HG02678 (cell line): ENCODE results near the gene RAPGEF1.
"Not testable (repeated sequence)": the region's sequence is repeated elsewhere in the genome, so short reads cannot be mapped to it uniquely, and the experiment has no call there.

ENCODE experiments used
- ATAC-seq: cut with Tn5 transposase; IDR thresholded peaks from one replicate; pipeline ENCODE4 v1.9.1; 2021; ENCODE audit warnings: mild to moderate bottlenecking, moderate library complexity; ENCODE audit not compliant: unreplicated experiment

Gene RAPGEF1

DNA sequence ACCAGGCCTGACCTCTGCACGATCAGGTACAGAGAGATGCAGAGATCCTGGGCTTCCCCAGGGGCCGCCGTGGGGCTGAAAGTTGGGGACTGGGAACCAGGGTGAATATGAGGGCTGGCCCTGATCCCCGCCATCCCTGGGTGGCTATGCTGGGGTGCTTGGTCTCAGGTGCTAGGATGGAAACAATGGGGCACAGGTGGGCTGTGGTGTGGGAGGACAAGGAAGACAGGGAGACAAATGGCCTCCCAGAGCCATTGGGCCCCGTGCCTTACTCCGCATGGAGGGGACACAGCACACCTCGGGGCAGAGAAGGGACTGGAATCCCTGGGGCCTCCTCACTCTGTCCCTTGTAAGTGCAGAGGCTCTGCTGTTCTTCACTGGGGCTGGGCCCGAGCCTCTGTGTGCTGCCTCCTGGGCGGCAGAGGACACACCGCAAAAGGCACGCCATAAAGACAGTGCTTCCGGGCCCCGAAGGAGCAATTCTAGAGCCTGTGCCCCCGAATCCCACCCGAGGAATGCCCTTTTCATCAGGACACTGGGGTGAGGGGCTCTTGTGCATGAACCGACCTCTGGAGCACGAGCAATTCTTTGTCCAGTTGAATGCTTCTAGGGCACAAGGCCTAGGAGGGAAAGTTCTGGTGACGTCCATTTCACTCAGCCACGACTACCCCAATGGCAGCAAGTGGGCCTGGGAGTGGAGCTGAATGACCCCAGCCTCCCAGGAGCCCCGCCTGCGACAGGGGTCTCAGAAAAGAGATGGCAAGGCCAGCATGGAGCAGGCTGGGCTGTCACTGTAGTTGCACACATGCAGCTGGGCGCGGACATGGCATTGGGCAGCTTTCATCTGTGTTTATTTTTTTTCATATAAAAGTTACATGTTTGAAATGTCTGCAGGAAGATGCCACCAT lies 163.7 kb downstream of the RAPGEF1 start:
- ATAC-seq = no peak

DNA sequence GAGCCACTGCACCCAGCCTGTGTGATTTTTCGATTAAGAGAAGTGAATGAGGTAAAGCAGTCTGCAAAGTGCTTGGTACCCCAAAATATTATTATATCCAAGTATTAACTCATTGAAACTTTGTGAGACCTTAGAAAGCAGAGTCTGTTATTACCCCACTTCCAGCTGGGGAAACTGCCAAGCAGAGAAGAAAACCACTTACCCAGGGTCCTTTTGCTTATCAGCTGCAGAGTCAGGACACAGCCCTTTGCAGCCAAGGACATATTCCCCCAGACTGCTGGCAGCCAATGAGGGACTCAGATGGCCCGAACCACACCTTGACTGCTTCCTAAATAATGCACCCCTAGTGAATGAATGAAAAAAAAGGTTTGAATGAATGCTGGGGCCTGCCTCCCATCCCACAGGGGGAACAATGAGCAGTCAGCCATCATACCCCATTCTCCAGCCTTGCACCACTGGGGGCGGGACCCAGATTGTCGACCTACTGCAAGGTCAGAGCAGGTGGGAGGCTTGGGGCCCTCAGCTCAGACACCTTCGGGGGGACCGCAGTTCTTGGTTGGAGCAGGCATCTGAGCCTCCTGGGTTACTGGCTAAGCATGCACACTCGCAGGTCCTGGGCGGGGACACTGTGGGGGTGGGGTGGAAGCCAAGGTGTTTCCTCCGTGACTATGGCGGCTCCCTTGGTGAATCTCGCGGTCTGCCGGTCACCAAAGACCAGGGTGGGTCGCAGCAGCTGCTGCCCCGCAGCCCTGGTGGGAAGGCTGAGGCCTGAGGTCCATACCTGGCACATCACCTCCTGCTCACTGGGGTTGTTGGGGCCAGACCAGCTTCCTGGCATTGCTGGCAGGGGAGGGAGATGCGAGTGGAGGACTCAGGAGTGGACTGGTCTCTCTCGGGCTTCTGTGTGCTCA lies 164.9 kb downstream of the RAPGEF1 start:
- ATAC-seq = no peak

DNA sequence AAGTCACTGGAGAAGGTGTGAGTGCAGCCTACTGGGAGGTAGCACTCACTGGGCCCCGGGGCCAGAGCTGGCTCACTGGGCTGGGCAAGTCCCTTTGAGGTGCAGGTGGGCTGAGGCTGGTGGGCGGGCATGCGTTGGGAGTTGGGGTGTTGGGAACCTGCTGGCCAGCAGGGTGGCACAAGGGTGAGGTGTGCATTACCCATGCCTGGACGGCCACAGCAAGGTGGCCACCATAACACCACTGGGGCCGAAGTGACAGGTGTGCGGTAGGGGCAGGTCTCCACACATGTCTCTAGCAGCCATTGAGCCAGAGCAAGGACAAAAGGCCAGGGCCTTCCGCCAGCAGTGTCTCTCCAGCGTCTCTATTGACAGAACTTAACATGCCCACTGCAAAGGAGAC lies 172.0 kb downstream of the RAPGEF1 start:
- no peak for ATAC-seq

DNA sequence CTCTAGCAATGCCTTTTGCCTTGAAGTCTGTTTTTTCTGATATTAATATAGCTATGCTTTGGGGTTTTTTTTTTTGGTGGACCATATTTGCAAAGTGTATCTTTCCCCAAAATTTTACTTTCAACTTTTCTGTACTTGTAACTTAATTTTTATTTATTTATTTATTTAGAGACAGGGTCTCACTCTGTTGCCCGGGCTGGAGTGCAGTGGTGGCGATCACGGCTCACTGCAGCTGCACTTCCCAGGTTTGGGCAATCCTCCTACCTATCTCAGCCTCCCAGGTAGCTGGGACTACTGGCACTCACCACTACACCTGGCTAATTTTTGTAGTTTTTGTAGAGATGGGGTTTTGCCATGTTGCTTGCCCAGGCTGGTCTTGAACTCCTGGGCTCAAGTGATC lies 173.7 kb downstream of the RAPGEF1 start:
- no peak for ATAC-seq

DNA sequence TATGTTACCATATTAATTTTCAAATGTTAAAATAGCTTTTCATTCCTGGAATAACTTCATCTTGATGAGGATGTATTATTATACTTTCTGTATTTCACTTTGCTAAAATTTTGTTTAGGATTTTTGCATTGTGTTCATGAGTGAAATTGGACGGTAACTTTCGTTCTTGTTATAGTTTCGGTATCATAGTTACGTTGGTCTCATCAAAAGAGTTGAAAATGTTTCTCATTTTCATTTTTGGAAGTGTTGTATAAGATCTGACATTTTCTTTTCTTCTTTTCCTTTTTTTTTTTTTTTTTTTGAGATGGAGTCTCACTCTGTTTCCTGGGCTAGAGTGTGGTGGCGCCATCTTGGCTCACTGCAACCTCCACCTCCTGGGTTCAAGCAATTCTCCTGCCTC lies 174.5 kb downstream of the RAPGEF1 start:
- no peak for ATAC-seq

DNA sequence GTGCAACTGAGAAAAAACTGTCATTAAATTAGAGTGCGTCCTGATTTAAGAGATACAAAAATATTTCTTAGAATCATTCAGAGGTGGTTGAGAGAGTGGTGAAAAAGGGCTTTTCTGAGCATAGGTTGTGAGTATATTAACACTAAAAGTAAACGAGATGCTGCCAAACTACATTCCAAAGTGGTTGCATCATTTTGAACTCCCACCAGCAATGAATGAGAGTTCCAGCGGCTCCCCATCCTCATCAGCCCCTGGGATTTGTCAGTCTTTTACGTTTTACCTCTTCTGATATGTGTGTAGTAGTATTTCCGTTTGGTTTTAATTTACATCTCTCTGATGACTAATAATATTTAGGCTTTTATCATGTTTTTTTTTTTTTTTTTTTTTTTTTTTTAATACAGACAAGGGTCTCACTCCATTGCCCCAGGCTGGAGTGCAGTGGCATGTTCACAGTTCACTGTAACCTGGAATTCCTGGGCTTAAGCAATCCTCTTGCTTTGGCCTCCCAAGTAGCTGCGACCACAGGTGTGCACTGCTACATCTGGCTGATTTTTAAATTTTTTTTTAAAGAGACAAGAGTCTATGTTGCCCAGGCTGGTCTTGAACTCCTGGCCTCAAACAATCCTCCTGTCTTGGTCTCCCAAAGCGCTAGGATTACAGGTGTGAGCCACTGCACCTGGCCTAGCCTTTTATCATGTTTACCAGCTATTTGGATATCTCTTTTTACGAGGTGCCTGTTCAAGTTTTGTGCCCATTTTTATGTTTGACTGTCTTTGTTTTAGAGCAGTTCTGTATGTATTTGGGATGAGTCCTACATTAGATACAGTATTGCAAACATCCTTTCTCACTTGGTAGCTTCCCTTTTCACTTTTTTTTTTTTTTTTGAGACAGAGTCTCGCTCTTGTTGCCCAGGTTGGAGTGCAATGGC lies 177.6 kb downstream of the RAPGEF1 start:
- ATAC-seq = no peak

DNA sequence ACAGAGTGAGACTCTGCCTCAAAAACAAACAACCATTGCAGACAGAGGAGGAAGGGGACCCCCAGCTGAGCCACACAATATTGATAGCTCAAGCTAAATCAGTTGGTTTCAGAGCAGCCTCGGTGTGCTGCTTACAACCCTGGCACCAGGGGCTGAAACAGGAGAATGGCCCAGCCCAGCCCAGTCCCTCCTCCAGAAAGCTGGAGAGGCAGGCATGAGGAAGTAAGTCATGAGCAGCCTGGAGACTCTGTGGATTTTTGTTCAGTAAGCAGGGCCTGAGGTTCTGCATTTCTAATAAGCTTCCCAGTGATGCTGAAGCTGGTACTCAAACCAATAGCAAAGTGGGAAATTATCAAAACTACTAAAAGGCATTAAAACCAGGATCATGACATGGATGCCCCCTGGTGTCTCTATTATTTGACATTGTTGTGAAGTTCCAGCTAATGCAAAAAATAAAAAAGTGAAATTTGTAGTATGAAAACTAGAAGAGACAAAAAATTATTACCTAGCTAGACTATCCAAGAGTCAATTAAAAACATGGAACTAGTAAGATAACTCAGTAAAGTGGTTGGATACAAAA lies 180.4 kb downstream of the RAPGEF1 start:
- ATAC-seq = no peak

DNA sequence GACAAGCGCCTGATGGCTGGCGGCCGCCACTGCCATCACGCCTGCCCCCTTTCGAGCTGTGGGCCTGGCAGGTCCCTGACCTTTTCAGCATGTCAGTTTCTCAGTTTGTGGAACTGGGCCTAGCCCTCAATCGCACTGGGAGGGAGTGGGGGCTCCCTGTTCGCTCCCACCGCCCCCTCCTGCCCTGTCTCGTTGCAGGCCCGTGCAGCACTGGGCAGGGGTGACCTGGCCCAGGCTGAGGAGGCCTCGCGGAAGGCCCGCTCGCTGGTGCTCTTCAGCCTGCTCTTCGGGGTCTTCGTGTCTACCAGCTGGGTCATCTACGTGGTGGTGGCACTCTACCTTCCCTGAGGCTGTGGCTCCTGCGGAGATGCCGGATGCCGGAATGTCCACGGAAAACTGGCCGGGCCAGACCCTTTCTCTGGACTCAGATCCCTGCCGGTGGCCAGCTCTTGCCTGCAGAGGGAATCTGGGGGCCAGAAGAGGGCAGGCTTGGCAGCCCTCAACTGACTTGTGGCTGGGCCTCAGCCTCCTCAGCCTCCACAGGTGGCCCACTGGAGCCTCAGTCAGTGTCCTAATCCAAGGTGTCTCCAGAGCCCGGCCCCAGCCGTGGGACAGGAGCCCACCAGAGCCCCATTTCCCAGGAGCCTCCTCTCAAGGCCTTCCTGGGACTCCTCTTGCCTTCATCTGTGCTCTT lies 181.9 kb downstream of the RAPGEF1 start:
- no peak for ATAC-seq

DNA sequence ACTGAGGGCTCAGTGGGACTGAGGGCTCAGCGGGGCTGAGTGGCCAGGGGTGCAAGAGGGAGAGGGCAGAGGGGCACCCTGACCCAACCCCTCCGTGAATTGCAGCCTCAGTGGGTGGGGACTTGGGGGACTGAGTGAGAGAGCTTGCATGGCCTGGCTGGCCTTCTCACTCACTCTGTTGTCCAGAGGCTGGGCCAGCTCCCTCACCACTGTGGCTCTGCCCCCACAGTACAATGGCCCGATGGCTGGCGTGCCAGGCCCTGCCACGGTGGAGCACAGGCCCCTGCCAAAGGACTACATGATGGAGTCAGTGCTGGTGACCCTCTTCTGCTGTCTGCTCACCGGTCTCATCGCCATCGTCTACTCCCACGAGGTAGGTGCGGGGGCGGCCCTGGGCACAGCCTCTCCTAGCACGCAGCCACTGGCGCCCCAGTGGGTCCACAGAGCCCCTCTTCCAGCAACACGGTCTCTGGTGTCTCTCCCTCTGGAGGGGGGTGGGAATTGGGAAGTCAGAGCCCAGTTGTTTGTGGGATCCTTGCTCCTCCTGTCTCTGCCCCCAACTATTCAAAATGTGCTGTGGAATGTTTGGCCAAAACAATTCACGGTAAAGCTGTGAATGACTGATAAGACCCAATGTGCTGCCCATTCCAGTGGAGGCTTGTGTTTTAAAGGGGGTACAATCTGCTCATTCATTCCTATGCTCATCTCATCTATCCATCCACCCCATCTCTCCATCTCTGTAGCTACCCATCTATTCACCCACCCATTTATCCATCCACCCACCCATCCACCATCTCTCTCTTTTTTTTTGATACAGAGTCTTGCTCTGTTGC lies 183.8 kb downstream of the RAPGEF1 start:
- ATAC-seq = no peak

DNA sequence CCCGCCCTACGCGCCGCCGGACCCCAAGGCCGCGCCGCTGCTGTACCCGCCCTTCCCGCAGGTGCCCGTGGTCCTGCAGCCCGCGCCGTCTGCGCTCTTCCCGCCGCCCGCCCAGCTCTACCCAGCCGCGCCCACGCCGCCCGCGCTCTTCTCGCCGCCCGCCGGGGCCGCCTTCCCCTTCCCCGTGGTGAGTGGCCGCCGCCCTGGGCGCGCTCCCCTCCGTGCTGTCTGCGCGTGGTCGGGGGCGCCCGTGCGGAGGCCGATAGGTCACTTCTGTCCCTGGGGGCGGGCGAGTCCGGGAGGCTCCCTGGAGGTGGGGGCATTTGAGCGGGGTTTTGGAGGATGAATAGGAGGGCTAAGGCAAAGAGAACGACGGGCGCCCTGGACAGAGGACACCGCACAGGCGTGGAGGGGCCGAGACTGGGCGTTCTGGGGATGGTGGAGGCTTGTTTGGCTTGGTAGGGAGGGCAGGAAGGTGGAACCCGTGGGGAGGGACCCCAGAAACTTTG lies 185.0 kb downstream of the RAPGEF1 start:
- no peak for ATAC-seq

DNA sequence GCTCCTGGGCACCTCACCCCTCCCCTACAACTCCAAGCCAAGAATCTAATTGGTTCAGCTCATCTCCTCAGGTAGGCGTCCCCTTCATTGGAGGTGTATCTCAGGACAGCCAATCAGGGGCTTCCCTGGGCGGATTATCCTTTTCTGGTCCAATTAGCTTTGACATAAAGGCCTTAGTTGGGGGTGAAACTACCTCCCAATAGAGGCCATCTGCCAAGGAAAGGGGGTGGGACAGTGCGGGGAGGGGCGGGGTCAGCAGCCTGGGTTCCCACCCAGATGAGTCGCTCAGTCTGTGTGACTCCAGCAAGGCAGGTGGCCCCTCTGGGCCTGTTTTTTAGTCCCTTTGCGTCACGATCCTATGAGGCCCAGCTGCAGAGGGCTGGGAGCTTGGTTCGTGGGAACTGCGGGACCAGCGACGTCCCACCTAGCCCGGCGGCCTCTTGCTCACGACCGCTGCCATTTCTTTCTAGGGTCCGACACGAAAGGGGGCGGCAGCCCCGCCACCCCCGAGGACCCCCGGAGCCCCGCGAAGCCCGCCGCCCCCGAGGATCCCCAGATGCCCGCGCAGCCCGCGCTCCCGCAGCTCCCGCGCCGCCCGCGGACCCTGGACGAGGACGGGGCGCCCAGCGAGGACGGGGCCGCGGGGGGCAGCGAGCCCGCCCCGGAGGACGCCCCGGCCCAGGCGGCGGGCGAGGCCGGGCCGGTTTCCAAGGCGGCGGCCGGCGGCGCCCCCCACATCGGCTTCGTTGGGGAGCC lies 185.6 kb downstream of the RAPGEF1 start:
- ATAC-seq = no peak

DNA sequence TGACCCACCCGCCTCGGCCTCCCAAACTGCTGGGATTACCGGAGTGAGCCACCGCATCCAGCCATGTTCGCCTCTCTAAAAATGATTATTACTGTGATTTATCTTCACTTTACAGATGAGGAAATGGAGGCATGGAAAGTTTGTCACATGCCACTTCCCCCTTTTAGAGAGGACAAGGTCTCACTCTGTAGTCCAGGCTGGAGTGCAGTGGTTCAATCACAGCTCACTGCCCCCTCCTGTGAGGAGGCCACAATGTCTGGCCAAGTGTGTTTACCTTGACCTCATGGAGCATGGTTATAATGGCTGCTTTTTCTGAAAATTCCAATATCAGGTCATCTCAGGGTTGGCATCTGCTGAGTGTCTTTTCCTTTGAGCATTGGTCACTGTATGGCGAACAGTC lies 187.8 kb downstream of the RAPGEF1 start:
- no peak for ATAC-seq

DNA sequence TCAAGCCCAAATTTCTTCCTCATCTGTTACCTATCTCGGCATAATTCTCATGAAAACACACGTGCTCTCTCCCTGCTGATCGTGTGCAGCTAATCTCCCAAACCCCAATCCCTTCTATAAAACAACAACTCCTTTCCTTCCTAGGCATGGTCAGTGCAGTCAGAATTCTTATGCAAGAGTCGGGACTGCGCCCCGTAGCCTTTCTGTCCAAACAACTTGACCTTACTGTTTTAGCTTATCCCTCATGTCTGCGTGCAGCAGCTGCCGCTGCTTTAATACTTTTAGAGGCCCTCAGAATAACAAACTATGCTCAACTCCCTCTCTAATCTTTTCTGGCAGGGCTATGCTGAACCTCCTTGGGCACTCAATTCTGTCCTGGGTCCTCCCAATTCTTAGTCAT lies 189.4 kb downstream of the RAPGEF1 start:
- not testable (repeated sequence) for ATAC-seq

DNA sequence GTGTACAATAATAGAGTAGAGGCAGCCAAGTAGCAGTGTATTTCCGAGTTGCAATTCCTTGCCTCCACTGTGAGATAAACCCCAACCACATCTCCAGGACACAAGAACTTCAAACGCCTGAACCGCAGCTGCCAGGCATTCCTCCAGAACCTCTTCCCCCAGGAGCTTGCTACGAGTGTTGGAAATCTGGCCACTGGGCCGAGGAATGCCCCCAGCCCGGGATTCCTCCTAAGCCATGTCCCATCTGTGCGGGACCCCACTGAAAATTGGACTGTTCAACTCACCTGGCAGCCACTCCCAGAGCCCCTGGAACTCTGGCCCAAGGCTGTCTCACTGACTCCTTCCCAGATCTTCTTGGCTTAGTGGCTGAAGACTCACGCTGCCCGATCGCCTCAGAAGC lies 190.7 kb downstream of the RAPGEF1 start:
- not testable (repeated sequence) for ATAC-seq

DNA sequence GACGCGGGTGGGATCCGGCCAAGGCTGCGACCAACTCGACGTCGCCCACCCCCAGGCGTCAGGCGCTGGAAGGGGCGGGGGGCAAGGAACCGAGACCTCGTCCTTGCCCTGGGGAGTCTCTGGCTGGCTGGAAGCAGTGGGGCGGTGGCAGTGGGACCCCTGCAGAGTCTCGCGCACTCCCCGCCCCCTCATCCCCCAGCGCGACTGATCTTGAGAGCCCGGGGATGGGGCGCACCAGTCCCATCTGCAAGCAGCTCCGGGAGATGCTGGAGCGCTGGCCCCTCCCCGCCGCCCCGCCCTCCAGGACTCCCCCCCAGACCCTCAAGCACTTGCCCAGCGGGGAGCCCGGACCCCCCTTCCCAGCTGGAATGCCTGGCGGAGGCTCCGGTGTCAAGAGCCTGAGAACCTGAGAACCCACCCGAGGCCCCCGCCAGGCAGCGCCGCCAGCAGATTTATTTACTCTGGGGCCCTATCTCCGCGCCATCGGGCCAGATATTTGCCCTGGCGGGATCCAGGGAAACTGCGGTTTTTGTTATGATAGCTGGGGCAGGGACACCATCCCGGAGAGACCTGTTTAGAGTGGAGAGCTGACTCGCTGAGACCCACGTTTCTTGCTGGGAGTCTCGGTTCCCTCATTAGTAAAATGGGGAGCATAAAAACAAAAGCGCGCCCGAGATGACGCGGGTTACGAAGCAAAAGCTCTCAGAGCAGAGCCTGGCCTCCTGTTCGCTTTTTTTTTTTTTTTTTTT lies 193.4 kb downstream of the RAPGEF1 start:
- no peak for ATAC-seq

DNA sequence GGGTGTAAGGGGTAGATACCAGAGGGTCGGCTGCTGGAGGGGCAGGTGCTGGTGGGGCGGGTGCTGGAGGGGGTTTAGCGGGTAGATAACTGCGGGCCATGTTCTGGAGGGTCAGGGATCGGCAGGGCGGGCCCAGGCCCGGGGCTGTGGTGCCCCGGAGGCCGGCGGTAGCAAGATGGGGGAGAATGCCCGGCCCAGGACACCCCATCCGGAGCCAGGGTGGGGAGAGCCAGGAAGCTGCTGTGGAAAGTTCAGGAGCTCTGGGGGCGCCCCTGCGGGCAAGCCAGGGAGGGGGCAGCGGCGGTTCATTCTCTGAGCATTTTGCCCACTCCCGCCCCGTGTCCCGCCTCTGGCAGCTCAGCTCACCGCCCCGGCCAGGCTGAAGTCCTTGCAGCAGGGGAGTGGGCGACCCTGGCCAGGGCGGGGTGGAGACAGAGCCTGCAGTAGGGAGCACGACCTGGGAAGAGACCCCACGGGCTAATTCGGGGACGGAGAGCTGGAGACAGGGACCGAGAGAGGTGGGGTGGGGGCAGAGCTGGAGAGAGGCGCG lies 194.0 kb downstream of the RAPGEF1 start:
- ATAC-seq = no peak
